GM15510 (cell line): Measurements from ENCODE around the gene GMEB2.
A peak's percentile ranks its signal among the peaks of the same experiment; 100 is the strongest.

ENCODE experiments used
- POLR2A ChIP-seq: IDR thresholded peaks from 3 replicates; pipeline ENCODE4 v1.6.1; 2011; ENCODE audit warnings: borderline replicate concordance; ENCODE audit not compliant: insufficient read length; ENCODE audit errors: extremely low read depth

GMEB2 gene

GRCh38 chr20:63574156-63574828 is 52.6 kb downstream of the GMEB2 start, which contains the start of gene HELZ2:
TSS of gene HELZ2 (minus strand) at chr20:63574239. CDS start at chr20:63572385, 1,854 bp downstream.
- TF ChIP-seq POLR2A: peak; percentile 57

- TF ChIP-seq POLR2A: no peak
Measured at GRCh38 chr20:63573647-63574131, 53.2 kb downstream of the GMEB2 start.

GRCh38 chr20:63572788-63573646 is 53.9 kb downstream of the GMEB2 start:
- TF ChIP-seq POLR2A: no peak

- no peak for TF ChIP-seq POLR2A
Measured at GRCh38 chr20:63572071-63572787, 54.7 kb downstream of the GMEB2 start.

- no peak for TF ChIP-seq POLR2A
Measured at GRCh38 chr20:63570281-63571086, 56.4 kb downstream of the GMEB2 start.

DNA sequence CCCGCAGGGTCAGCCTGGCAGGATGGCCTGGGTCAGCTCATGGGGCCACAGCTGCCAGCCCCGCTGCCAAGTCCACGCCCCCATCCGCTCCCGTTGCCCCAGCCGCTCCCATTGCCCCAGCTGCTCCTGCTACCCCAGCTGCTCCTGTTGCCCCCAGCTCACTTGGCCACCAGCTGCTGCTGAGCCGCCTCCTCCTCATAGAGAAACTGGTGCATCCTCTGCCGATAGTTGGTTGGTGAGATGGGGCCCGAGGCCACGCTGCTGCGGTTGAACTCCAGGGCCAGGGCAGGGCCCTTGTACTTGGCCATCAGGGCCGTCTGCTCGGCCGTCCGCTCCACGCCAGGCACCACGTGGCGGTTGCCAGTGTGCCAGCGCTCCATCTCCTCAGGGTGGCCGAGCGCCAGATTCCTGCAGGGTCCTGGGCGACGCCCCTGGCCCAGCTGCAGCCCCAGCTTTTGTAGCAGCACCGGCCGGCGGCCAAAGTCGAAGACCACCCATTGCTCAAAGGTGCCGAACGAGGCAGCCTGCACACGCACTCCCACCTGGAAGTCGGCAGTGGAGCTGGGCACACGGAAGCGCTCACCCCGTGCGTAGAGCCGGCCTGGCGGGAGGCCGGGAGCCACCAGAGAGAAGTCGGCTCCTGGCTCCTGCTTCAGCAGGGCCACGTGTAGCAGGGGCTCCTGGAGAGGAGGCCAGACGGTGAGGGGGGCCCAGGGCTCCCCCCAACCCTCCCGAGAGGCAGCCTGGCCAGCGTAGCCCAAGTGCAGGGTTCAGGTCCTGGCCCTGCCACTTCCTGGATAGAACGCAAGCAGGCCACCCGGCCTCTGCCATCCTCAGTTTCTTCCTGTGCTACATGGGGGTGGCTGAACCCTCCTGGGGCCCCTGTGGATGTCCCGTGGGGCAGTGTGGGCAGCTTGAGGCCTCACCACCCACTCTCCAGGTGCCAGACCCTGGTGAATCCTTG is 57.6 kb downstream of the GMEB2 start:
- no peak for TF ChIP-seq POLR2A

GRCh38 chr20:63568170-63568981 is 58.5 kb downstream of the GMEB2 start:
- no peak for TF ChIP-seq POLR2A

GRCh38 chr20:63567386-63568169 is 59.3 kb downstream of the GMEB2 start:
- no peak for TF ChIP-seq POLR2A

DNA sequence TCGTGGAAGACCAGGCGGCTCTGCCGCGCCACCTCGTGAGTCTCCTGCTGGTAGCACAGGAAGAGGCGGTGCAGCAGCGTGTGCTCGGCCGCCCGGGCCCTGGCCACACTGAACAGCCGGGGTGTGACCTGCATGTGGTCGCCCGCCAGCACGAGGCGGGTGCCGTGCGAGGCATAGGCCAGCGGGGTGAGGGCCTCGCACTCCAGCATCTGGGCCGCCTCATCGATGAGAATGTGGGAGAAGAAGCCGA is 59.8 kb downstream of the GMEB2 start:
- no peak for TF ChIP-seq POLR2A

DNA sequence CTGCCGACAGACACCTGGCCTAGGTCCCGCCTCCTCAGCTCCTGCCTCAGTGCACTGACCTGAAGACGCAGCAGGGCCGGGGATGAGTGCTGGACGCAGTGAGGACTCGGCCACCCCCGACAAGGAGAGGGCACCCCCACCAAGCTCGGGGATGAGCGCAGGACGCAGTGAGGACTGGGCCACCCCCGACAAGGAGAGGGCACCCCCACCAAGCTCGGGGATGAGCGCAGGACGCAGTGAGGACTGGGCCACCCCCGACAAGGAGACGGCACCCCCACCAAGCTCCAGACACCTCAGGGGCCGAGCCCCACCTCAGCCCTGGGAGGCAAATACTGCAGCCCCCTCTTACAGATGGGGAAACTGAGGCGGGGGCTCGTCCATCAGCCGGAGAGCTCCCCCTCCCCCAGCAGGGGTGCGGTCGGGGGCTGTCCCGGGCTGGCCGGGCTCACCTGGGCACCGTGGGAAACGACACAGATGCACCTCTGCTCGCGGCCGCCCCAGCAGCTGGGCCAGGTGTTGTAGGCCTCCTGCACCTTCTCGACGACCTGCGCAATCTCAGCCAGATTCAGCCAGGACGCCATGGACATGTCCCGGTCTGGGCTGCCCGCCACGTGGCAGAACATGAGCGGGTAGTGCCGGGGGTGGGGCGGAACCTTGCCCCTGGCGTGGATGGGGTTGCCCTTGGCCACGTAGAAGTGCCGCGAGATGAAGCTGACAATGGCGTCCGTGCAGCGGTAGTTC is 60.3 kb downstream of the GMEB2 start:
- TF ChIP-seq POLR2A: no peak

- TF ChIP-seq POLR2A: no peak
Measured at GRCh38 chr20:63565699-63566335, 61.1 kb downstream of the GMEB2 start.
